Choroid plexus epithelial cell (primary cell): ENCODE measurements around the gene FYCO1.
A peak's percentile ranks its signal among the peaks of the same experiment; 100 is the strongest.

ENCODE experiments used
- DNase-seq: peaks from one replicate; pipeline ENCODE4 v3.0.0-alpha.2; 2010; ENCODE audit warnings: low read depth
- H3K4me3 ChIP-seq: 2 replicates; pipeline ENCODE4 v1.5.1; 2011; ENCODE audit warnings: low read depth, mild to moderate bottlenecking, control low read depth, low read length, moderate library complexity
- CTCF ChIP-seq: conservative IDR thresholded peaks from 2 replicates; pipeline ENCODE4 v1.5.1; 2011; ENCODE audit warnings: low read depth, mild to moderate bottlenecking, control low read depth, inconsistent platforms, low read length, moderate library complexity

FYCO1 gene

GRCh38 chr3:45978006-45978761 lies 17.4 kb downstream of the FYCO1 start:
- H3K4me3 ChIP-seq = no peak overlapping the region
- no peak for DNase-seq
- TF ChIP-seq CTCF = no peak

- TF ChIP-seq CTCF = no peak
- H3K4me3 ChIP-seq = no peak overlapping the region
- DNase-seq = no peak
Observed at GRCh38 chr3:45976191-45977091, 19.2 kb downstream of the FYCO1 start.

DNA sequence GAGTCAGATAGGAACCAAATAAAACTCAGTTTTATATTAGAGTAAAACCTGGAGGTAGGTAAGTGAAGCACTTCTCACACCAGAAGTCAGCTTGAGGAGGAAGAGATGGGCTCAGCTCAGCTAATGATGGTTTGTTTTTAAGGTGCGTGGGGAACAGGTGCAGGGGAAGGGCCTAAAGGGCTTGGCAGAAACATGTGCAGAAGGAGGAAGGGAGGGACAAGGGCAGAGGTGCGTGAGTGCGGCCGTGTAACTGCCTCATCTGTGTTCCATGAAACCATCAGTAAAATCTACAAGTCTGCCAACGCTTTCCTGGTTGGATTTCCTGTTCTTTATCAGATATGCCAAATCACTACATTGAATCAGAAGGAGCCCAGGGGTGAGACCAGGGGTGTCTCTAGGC lies 19.9 kb downstream of the FYCO1 start:
- no peak overlapping the region for H3K4me3 ChIP-seq
- no peak for TF ChIP-seq CTCF
- no peak for DNase-seq

- no peak for TF ChIP-seq CTCF
- DNase-seq = no peak
- H3K4me3 ChIP-seq = no peak overlapping the region
Observed at GRCh38 chr3:45974686-45975085, 20.9 kb downstream of the FYCO1 start.

DNA sequence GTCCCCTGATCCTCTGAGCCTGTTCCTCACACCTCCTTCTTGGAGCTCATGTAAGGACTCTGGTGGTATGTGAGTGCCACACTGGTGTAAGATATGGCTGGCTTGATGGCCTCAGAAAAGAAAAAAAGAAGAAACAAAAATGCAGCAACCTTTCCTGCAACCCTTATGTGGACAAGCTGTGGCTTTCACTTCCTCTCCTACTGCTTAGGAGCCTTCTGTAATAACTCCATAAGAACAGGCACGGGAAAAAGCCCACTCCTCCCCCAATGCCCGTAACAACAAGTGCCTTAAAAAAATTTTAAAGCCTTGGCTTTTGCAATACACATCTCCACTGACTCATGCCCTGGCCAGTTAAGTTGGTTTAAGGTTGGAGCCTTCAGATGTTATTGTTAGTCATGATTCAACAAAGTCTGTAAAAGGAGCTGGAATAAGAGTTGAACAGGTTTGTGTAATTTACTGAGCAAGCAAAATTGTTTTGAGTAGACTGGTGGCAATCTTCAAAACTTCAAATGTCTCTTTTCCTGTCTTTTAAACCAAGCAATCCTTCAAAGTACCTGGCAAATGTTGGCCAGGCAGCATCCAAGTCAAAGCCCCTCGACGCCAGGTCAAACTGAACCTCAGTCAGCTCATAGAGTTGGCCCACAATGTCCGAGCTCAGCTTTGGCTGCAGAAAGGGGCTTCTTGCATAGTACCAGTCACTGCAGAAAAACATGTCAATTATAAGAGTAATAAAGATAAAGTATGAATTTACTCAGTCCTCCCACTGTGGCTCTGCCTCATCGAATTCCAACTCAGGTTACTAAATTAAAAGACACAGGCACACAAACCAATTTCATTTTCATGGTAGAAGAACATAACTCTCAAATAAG lies 22.9 kb downstream of the FYCO1 start:
- no peak overlapping the region for H3K4me3 ChIP-seq
- peak; percentile 95 for DNase-seq
- TF ChIP-seq CTCF = no peak

- no peak overlapping the region for H3K4me3 ChIP-seq
- DNase-seq = no peak
- no peak for TF ChIP-seq CTCF
Observed at GRCh38 chr3:45969953-45970352, 25.7 kb downstream of the FYCO1 start.
